ENCODE data around the gene PLPPR4. TPM values are rescaled to one million over a fixed set of nuclear protein-coding genes. Genes with fewer than 3 reads are reported as not detected.

The PLPPR4 gene, protein sequence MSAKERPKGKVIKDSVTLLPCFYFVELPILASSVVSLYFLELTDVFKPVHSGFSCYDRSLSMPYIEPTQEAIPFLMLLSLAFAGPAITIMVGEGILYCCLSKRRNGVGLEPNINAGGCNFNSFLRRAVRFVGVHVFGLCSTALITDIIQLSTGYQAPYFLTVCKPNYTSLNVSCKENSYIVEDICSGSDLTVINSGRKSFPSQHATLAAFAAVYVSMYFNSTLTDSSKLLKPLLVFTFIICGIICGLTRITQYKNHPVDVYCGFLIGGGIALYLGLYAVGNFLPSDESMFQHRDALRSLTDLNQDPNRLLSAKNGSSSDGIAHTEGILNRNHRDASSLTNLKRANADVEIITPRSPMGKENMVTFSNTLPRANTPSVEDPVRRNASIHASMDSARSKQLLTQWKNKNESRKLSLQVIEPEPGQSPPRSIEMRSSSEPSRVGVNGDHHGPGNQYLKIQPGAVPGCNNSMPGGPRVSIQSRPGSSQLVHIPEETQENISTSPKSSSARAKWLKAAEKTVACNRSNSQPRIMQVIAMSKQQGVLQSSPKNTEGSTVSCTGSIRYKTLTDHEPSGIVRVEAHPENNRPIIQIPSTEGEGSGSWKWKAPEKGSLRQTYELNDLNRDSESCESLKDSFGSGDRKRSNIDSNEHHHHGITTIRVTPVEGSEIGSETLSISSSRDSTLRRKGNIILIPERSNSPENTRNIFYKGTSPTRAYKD
- 0.29 TPM for total RNA-seq (ENCODE audit: unreplicated experiment)
- long read RNA-seq: 0 reads

DNA sequence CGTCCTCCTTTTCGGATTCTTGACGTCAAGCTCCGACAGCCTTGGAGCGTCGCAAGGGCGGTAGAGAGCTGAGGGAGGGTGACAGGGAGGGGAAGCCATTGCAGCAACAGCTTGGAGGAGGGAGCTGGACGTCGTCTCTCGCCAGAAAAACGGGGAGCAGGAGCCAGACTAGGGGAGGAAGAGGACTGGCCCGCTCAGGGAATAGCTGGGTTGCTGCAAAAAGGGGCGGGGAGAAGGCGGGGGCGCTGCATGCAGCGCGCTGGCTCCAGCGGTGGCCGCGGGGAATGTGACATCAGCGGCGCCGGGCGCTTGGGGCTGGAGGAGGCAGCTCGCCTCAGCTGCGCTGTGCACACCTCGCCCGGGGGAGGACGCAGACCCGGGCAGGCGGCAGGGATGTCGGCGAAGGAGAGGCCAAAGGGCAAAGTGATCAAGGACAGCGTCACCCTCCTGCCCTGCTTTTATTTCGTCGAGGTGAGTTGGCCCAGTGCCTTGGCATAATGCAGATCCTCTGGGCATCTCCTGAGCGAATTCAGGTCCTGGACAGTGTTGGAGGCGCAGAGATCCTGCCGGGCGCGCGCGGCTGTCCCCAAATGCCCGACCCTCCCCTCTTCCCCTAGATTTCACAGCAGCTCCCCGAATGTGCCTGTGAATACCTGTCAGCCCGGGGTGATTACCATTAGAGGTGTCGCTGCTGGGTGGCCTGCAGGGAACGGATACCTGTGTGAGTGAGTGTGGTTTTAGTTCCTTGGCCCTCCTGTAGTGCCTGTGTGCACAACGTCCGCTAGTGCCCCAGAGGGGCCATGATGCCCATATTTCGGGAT lies at the start of gene PLPPR4:
Gene PLPPR4, plus strand, starts transcription at position 292 of the 821 bp plus-strand sequence. Its CDS starts 102 bp downstream, at position 394.
- Mint-ChIP-seq H3K27me3 (ENCODE audit: unreplicated experiment) (peaks cover 5% of the 10 kb centered on the region), H3K9me3 (ENCODE audit: unreplicated experiment) (peaks cover 4% of the 10 kb centered on the region), H3K27ac (ENCODE audit: unreplicated experiment) (no peak within 1 kb of the TSS), H3K4me1 (ENCODE audit: low read depth, unreplicated experiment) (no peaks in the 10 kb centered on the region), H3K4me3 (ENCODE audit: unreplicated experiment) (peak within 1 kb of the TSS; percentile 87), H3K36me3 (ENCODE audit: unreplicated experiment) (no peaks in the 10 kb centered on the region)
- TF ChIP-seq, protein P1, sequence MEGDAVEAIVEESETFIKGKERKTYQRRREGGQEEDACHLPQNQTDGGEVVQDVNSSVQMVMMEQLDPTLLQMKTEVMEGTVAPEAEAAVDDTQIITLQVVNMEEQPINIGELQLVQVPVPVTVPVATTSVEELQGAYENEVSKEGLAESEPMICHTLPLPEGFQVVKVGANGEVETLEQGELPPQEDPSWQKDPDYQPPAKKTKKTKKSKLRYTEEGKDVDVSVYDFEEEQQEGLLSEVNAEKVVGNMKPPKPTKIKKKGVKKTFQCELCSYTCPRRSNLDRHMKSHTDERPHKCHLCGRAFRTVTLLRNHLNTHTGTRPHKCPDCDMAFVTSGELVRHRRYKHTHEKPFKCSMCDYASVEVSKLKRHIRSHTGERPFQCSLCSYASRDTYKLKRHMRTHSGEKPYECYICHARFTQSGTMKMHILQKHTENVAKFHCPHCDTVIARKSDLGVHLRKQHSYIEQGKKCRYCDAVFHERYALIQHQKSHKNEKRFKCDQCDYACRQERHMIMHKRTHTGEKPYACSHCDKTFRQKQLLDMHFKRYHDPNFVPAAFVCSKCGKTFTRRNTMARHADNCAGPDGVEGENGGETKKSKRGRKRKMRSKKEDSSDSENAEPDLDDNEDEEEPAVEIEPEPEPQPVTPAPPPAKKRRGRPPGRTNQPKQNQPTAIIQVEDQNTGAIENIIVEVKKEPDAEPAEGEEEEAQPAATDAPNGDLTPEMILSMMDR (IDR thresholded peaks at IDR 0.05; ENCODE audit: partially characterized antibody, unreplicated experiment): no peak
- peak; percentile 78 for DNase-seq

DNA sequence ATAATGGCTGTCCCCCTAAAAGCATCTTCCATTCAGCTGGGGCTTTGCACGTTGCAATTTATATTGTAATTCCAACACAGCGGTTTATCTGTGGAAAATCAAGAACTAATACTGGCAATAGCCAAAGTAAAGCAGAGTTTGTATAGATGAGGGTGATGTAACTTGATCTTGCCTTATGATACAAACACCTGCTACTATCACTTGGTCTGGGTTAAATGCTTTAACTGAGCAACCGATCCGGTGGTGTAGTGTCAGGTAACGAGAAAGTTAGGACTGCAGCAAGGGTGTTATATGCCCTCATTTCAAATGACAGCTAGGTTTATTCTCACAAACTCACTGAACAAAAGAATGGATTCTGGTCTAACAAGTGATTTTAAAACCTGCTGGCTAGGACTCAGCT lies 47.3 kb upstream of the PLPPR4 start:
- no peak for DNase-seq
- peaks cover 1% of the 10 kb centered on the region for H3K9me3 Mint-ChIP-seq (ENCODE audit: unreplicated experiment)
- no peak overlapping the region for H3K27ac Mint-ChIP-seq (ENCODE audit: unreplicated experiment)
- H3K27me3 Mint-ChIP-seq (ENCODE audit: unreplicated experiment): no peaks in the 10 kb centered on the region
- no peaks in the 10 kb centered on the region for H3K4me1 Mint-ChIP-seq (ENCODE audit: low read depth, unreplicated experiment)
- TF ChIP-seq, protein P1 (IDR thresholded peaks at IDR 0.05; ENCODE audit: partially characterized antibody, unreplicated experiment): no peak
- peaks cover 9% of the 10 kb centered on the region for H3K36me3 Mint-ChIP-seq (ENCODE audit: unreplicated experiment)
- no peak overlapping the region for H3K4me3 Mint-ChIP-seq (ENCODE audit: unreplicated experiment)

DNA sequence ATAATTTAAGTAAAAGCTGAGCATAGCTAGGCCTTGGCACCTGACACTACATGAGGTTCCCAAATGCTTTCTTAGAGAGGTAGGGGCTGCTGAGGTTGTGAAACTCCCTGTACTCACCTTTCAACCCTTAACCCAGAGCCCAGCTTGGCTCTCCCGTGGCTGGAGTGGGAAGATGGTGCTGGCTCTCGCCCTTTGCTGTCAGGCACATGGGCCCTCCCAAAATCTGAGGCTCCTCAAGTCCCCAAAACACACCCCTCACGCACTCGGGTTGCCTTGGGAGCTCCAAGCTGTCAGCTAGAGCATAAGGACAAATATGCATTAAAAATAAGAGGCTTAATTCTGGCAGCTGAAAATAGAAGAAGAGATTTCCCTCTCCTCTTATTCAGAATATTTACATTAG lies 46.7 kb upstream of the PLPPR4 start:
- no peaks in the 10 kb centered on the region for H3K27me3 Mint-ChIP-seq (ENCODE audit: unreplicated experiment)
- H3K4me1 Mint-ChIP-seq (ENCODE audit: low read depth, unreplicated experiment): no peaks in the 10 kb centered on the region
- DNase-seq: peak; percentile 13
- no peak overlapping the region for H3K4me3 Mint-ChIP-seq (ENCODE audit: unreplicated experiment)
- peaks cover 9% of the 10 kb centered on the region for H3K36me3 Mint-ChIP-seq (ENCODE audit: unreplicated experiment)
- H3K27ac Mint-ChIP-seq (ENCODE audit: unreplicated experiment): no peak overlapping the region
- TF ChIP-seq, protein P1 (IDR thresholded peaks at IDR 0.05; ENCODE audit: partially characterized antibody, unreplicated experiment): no peak
- H3K9me3 Mint-ChIP-seq (ENCODE audit: unreplicated experiment): peaks cover 1% of the 10 kb centered on the region

DNA sequence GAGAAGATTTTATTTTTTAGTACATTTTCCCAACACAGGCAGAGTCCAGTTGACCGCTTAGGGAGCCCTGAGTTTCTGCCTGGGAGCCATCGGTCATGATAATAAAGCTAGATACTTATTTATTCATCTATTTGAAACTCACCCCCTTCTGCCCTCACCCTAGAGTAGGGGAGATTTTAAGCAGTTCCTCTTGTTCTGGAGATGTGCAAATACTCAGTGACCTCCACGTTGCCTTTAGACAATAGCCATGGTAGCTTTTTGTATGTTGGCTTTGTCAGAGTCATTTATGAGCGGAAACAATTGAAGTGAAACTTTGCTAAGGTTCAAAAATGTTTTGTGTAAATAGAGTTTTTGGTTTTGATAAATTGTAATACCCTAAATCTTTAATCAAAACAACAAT lies 45.7 kb upstream of the PLPPR4 start:
- peaks cover 1% of the 10 kb centered on the region for H3K9me3 Mint-ChIP-seq (ENCODE audit: unreplicated experiment)
- TF ChIP-seq, protein P1 (IDR thresholded peaks at IDR 0.05; ENCODE audit: partially characterized antibody, unreplicated experiment): no peak
- peaks cover 9% of the 10 kb centered on the region for H3K36me3 Mint-ChIP-seq (ENCODE audit: unreplicated experiment)
- H3K4me3 Mint-ChIP-seq (ENCODE audit: unreplicated experiment): no peak overlapping the region
- no peak for DNase-seq
- H3K4me1 Mint-ChIP-seq (ENCODE audit: low read depth, unreplicated experiment): no peaks in the 10 kb centered on the region
- no peak overlapping the region for H3K27ac Mint-ChIP-seq (ENCODE audit: unreplicated experiment)
- H3K27me3 Mint-ChIP-seq (ENCODE audit: unreplicated experiment): no peaks in the 10 kb centered on the region

Data from glutamatergic neuron (in vitro differentiated cells).